HG02610 (cell line): ENCODE measurements around the gene AS3MT.
"Not testable (repeated sequence)": the region's sequence is repeated elsewhere in the genome, so short reads cannot be mapped to it uniquely, and the experiment has no call there.

ENCODE experiments used
- ATAC-seq: cut with Tn5 transposase; IDR thresholded peaks from one replicate; pipeline ENCODE4 v1.9.1; 2021; ENCODE audit warnings: mild to moderate bottlenecking, moderate library complexity; ENCODE audit not compliant: unreplicated experiment

AS3MT gene

DNA sequence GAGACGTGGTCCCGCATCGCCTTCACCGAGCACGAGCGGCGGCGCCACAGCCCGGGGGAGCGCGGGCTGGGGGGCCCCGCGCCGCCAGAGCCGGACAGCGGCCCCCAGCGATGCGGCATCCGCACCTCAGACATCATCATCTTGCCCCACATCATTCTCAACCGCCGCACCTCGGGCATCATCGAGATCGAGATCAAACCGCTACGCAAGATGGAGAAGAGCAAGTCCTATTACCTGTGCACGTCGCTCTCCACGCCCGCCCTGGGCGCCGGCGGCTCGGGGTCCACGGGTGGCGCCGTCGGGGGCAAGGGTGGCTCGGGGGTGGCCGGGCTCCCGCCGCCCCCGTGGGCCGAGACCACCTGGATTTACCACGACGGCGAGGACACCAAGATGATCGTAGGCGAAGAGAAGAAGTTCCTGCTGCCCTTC lies 49.6 kb downstream of the AS3MT start:
- ATAC-seq = no peak

DNA sequence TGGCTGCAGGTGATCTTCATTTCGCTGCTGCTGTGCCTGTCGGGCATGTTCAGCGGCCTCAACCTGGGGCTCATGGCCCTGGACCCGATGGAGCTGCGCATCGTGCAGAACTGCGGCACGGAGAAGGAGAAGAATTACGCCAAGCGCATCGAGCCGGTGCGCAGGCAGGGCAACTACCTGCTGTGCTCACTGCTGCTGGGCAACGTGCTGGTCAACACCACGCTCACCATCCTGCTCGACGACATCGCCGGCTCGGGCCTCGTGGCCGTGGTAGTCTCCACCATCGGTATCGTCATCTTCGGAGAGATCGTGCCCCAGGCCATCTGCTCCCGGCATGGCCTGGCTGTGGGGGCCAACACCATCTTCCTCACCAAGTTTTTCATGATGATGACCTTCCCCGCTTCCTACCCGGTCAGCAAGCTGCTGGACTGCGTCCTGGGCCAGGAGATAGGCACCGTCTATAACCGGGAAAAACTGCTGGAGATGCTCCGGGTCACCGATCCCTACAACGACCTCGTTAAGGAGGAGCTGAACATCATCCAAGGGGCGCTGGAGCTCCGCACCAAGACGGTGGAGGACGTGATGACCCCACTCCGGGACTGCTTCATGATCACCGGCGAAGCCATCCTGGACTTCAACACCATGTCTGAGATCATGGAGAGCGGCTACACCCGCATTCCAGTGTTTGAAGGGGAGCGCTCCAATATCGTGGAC lies 50.1 kb downstream of the AS3MT start:
- no peak for ATAC-seq

DNA sequence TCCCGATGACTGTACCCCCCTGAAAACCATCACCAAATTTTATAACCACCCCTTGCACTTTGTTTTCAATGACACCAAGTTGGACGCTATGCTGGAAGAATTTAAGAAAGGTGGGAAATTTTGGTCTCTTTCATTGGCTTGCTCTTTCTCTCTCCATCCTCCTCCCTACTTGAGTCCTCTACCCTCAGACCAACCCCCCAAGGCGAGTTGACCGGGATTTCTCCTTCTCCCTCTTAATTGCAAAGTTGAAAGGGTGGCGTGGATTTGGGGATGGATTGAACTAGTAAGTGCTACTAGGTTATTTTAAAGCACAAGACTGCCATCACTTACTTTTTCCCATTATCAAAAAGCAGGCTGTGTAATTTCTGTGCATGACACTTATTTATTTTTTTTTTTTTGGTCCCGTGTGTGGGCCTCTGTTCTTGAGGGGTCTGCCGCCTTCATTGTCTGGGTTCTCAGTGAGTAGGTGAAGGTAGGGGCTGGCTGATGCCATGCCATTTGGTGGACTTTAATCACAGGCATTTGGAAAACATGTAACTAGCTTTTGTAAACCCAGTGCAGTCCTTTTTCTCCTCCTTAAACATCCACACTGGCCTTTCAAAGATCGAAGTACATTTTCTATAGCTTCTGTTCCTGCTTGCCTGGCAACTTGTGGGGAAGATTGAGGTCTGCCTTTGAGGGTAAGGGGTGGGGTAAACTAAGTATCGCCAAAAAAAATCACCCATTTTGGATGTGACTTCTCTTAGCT lies 50.9 kb downstream of the AS3MT start:
- no peak for ATAC-seq

DNA sequence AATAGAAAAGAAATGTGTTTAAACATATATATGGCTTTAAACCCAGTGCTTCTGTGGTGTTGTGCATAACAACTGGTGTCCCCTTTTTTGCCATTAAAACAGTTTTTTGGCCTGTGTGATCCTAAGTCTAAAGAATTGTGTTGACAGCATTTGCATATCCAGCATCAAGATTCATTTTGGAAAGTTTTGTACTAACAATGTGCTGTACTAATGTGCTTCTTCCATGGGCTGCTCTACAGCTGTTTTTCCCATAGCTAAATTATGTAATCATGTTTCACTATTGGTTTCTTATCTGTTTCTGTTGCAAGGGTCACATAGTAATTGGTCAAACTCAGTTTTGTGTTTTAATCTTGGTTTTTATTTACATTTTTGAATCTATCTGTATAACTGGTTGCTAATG lies 54.3 kb downstream of the AS3MT start:
- no peak for ATAC-seq

DNA sequence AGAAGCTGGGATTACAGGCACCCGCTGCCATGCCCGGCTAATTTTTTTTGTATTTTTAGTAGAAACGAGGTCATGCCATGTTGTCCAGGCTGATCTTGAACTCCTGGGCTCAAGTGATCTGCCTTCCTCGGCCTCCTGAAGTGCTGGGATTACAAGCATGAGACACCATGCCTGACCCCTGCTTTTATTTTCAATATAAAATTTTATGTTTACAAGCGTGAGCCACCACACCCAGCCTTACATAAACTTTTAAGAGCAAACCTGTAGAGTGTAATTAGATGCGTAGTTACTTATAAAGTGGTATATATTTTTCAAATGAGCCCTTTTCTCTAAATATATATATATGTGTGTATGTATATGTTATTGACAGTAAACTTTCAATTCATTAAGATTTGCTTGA lies 57.6 kb downstream of the AS3MT start:
- no peak for ATAC-seq

DNA sequence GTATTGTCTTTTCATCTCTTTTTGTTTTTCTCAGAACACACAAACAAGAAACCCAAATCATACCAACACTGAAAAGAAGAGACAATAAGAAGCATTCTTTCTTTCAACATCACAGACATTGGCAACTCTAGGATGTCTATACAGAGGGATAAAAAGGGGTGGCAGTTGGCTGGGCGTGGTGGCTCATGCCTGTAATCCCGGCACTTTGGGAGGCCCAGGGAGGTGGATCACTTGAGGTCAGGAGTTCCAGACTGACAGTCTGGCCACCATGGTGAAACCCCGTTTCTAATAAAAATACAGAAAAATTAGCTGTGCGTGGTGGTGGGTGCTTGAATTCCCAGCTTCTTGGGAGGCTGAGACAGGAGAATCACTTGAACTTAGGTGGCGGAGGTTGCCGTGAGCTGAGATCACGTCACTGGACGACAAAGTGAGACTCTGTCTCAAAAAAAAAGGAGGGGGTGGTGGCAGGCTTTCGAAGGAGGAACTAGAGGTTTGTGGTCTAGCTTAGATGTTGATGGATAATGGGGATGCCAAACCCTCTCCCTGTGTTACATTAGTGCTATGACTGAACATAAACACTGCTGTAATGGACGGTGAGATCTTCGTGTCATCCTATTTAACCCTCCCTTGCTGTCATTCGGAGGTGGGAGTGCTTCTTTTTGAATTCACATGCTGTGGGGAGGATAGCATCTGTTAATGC lies 58.2 kb downstream of the AS3MT start:
- ATAC-seq = no peak

DNA sequence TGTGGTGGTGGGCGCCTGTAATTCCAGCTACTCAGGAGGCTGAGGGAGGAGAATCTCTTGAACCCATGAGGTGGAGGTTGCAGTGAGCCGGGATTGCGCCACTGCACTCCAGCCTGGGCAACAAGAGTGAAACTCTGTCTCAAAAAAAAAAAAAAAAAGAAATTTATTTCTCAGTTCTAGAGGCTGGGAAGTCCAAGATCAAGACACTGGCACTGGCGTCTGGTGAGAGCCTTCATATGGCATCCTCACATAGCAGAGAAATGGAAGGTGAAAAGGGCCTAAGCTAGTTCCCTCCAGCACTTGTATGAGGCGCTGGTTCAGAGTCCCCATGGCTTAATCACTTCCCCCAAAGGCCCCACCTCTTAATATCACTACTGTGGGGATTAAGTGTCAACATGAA lies 59.2 kb downstream of the AS3MT start:
- not testable (repeated sequence) for ATAC-seq

DNA sequence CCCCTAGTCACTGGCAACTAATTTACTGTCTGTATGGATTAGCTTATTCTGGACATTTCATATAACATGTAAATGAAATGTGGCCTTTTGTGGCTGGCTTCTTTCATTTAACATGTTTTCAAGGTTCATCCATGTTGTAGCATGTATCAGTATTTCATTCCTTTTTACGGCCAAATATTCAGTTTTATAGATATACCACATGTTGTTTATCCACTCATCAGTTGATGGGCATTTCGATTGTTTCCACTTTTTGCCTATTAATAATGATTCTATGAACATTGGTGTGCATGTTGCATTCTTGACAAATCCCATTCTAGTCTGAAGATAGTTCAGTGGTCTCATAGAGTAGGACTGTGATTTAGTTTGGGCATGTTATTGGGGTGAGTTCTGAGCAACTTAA lies 61.5 kb downstream of the AS3MT start:
- no peak for ATAC-seq

DNA sequence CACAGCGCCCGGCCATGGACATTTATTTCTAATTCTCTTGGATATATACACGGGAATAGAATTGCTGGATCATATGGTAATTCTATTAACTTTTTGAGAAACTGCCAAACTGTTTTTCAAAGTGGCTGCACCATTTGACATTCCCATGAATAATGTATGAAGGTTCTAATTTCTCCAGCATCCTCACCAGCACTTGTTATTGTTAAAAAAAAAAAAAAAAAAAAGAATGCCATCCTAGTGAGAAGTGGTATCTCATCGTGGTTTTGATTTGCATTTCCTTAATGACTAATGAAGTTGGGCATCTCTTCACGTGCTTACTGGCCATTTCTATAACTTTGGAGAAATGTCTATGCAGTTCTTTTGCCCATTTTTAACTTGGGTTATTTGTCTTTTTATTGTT lies 62.4 kb downstream of the AS3MT start:
- no peak for ATAC-seq

DNA sequence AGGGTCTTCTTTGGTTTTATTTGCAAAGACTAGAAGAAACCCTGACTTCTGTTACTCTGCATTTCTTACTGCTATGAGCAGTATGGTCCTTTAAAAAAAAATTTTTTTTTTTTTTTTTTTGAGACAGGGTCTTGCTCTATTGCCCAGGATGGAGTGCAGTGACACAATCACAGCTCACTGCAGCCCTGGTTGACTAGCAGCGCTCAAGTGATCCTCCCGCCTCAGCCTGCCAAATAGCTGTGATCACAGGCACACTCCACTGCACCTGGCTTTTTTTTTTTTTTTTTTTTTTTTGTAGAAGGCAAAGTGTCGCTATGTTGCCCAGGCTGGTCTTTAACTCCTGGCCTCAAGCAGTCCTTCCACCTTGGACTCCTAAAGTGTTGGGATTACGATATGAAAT lies 66.2 kb downstream of the AS3MT start:
- no peak for ATAC-seq

DNA sequence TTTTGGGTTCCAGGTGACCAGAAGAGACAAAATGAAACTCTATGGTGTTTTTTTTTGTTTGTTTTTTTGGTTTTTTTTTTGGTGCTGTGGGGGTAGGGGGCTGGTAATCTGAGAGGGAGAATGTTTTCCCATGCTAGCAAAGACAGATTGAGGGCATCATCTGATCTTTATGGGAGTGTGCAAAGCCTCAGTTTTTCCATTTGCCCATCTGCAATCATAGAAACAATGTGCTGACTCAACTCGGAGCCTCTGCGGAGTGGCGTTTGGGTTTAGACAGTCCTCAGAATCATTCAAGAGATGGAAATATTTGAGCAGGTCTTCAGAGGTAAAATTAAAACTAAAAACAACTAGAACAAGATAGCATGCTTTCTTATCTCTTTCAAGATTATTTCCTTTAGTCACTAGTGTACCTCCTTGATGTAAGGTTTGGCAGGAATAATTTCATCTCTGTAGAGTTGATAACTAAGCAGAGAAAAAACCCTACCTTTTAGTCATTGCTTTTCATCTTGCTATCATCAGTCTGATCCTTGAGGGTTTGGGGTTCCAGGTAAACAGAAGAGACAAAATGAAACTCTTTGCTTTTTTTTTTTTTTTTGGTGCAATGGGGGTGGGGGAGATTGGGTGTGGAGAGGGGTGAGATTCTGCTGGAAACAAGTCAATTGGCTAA lies 66.8 kb downstream of the AS3MT start:
- ATAC-seq = no peak

DNA sequence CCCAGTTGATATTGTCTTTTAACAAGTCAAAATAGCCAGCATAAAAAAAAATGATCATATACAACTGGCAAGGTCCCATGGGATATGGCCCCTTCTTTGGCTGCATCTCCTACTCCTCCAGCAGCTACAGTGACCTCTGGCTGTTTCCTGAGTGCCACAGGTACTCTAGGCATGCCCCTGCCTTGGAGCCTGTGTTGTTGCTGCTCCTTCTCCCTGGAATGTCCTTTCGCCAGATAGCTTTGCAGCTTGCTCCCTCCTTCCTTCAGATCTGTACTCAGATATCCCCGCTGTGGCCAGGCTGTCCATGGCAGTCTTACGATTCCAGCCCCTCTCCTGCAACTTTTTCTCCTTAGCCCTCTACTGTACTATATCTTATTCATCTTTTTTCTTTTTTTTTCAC lies 72.1 kb downstream of the AS3MT start:
- no peak for ATAC-seq

DNA sequence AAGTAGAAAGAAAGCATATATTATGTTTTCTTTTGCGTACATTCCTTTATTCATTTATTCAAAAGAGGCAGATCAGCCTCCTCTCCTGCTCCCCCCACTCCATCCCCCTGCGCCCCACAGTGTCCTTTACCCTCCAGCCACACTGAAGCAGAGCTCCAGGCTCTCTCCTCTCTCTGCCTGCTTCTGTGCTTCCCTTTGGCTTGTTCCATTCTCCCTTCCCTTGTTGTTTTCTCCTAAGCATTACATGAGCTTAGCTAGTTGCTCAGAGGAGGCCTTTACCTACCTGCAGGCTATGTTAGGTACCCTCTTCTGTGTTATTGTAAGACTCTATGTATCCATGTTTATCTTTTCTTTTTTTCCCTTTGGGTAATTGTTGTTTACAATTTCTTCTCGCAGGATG lies 76.2 kb downstream of the AS3MT start:
- ATAC-seq = no peak

DNA sequence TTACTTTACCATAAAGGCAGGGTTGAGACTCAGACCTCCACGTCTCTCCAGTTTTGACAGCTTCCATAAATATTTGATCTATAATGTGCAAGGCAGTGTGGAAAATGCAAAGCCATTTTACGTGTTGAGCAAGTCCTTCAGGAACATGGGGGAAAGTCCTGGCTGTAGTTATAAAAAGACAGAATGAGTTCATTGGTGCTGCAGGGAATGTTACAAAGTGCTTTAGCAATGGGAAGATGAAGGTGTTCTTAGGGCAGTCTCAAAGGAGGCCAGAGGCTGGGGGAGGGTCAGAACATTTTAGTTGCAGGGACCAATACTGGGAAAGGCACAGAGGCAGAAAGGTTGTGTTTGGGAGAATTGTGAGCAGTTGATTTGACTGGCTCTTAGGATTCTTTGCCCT lies 76.7 kb downstream of the AS3MT start:
- ATAC-seq = no peak

DNA sequence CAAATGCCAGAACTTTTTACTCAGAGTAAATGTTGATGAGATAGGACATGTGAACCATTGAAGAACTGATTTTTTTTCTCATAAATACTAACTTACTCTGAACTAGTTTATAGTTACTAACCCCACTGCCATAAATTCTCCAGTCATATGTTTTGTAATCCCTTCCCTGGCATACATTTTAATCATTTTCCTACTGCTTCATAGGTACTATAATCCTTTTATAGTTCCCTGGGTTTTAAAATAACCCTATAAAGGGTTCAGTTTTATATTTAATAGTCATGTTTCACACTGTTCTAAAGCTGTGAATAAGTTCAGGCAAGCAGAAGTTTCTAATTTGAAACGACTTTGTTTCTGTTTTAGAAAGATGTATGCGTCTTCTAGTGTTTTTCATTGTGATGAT lies 77.7 kb downstream of the AS3MT start:
- ATAC-seq = no peak

DNA sequence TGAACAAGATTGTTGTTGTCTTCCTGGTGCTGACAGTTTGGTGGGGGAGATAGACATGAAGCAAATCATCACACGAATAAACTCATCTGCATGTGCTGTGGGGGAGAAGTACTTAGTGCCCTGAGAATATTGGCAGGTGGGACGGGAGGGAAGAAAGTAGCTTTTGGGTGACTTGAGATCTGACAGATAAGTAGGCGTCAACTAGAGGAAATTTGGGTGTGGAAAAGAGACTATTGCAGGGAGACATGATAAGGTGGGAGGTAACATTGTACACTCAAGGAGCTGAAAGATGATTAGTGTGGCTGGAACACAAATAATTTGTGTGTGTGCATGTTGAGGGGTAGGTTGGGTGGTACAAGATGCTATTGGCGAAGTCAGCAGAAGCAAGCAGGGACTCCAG lies 78.9 kb downstream of the AS3MT start:
- ATAC-seq = no peak

DNA sequence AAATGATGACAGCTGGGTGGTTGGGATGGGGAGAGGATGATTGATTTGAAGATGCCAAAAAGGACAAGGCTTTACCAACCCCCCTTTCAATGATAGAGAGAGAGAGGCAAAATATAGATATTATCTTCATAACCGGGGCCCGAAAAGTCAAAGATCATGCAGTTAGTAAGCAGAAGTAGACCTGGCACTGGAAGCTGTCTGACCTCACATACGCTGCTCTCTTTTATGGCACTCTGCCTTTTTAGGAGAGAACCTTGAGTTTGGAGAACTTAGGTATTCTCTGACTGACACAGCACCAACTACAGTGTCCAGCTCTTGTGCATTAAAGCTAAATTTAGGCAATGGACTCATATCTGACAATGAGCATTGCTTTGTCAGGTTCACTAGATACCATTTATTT lies 79.5 kb downstream of the AS3MT start:
- no peak for ATAC-seq

DNA sequence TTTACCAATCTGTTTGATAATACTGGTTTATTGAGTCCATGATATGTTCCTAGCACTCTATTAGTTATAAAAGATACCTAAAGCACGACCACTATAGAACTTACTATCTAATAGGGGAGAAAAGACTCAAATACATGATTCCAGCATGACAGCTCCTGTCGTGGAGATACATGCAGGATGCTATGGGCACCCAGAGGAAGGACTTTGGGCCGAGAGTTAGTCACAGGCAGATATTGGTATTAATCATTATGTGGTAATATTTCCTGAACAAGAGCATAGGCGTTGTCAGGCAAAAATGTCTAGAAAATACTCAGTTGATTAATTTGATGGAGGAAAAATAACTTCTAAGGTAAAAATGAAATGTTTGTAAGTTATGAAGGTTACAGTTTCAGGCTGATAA lies 80.6 kb downstream of the AS3MT start:
- ATAC-seq = no peak

DNA sequence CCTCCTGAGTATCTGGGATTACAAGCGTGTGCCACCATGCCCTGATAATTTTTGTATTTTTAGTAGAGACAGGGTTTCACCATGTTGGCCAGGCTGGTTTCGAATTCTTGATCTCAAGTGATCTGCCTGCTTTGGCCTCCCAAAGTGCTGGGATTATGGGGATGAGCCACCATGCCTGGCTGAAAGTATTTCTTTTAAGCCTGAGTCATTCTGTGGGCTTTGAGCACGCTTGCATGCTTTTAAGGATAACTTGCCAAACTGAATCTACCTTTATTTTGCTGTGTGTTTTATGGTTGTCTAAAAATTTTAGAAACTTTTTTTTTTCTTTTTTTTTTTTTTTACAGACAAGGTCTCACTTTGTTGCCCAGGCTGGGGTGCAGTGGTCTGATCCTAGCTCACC lies 82.0 kb downstream of the AS3MT start:
- no peak for ATAC-seq
